ENCODE results near the gene NKAPD1. TPM values are rescaled to one million over a fixed set of nuclear protein-coding genes. Genes with fewer than 3 reads are reported as not detected.
"Not testable (repeated sequence)": the region's sequence is repeated elsewhere in the genome, so short reads cannot be mapped to it uniquely, and the experiment has no call there.

NKAPD1 gene
- total RNA-seq = 10 to 100 TPM in 2 of 4 donors, 1 to 10 TPM in 2; 9.3 to 13.8 (median 10.8) TPM
- polyA plus RNA-seq = 10 to 100 TPM in 1 of 3 donors, 1 to 10 TPM in 2; 8.5 to 21.6 (median 9.0) TPM
- long read RNA-seq, donor 1, partial matches to known transcripts = 1 of 7 reads
- long read RNA-seq, donor 1, other reads (novel, unspliced or antisense) = 3 of 7 reads
- long read RNA-seq, donor 2, partial matches to known transcripts = 1 of 10 reads
- long read RNA-seq, donor 2, other reads (novel, unspliced or antisense) = 4 of 10 reads

GRCh38 chr11:112073941-112074811 is at the start of gene NKAPD1, which contains the start of gene PIH1D2:
Gene NKAPD1, plus strand, starts transcription at chr11:112074299. Its CDS starts 1,276 bp downstream, at chr11:112075575.
Gene PIH1D2, minus strand, starts transcription at chr11:112074017. Its CDS starts 843 bp downstream, at chr11:112073174.
- no peaks in the 10 kb centered on the region for H3K9me3 ChIP-seq
- intact Hi-C loops (cut with DNase I) = loop anchor here in 1 of 2 donors (5.0 kb wide), 1 partner anchor 47 kb away; the partner anchor contains the start of gene DLAT

GRCh38 chr11:112024773-112025678 is 49.1 kb upstream of the NKAPD1 start, which contains the start of gene DLAT:
Gene DLAT, plus strand, starts transcription at chr11:112025408. Its CDS starts 65 bp downstream, at chr11:112025473.
- 0 to 1% (median 0%) methylated on average over 71 of the region's 71 CpGs for WGBS, 3 donors
- peak; percentile 92 to 95 (median 94) for ATAC-seq
- Histone ChIP-seq H3K9me3 (no peaks in the 10 kb centered on the region), H3K27ac (peak within 1 kb of the TSS; percentile 95), H3K4me3 (peak within 1 kb of the TSS; percentile 94), H3K4me1 (peaks cover 3% of the 10 kb centered on the region), H3K27me3 (ENCODE audit: insufficient read depth in 3 of 3, low read length in 2 of 3) (no peaks in the 10 kb centered on the region), H3K36me3 (ENCODE audit: insufficient read depth in 1 of 2, low read depth in 1 of 2) (peaks cover 0 to 35% of the 10 kb centered on the region in 2 donors)
- no peak for TF ChIP-seq CTCF (IDR thresholded peaks at IDR 0.05)
- intact Hi-C loops (cut with DNase I) = loop anchor here in 1 of 2 donors (5.0 kb wide), 1 partner anchor 47 kb away; the partner anchor contains the start of genes NKAPD1 and PIH1D2
- peak; percentile 87 to 93 for DNase-seq

More at GRCh38 chr11:112073941-112074811, at the start of gene NKAPD1, which contains the start of gene PIH1D2:
- no peak for TF ChIP-seq CTCF (IDR thresholded peaks at IDR 0.05)
- Histone ChIP-seq H3K36me3 (ENCODE audit: insufficient read depth in 1 of 2, low read depth in 1 of 2) (peaks cover 9 to 42% of the 10 kb centered on the region in 2 donors), H3K4me1 (peaks cover 14% of the 10 kb centered on the region), H3K27me3 (ENCODE audit: insufficient read depth in 3 of 3, low read length in 2 of 3) (no peaks in the 10 kb centered on the region), H3K27ac (peak within 1 kb of the TSS; percentile 94), H3K4me3 (peak within 1 kb of the TSS; percentile 92)
- peak; percentile 73 to 84 for DNase-seq
- WGBS, 3 donors = 0% methylated on average over 41 to 43 of the region's 43 CpGs
- ATAC-seq = peak; percentile 85 to 95 (median 88)

- DNase-seq (no peak), ATAC-seq (peak; percentile 13 to 33 (median 24))
- WGBS, 3 donors = 0% methylated on average over 8 of the region's 8 CpGs
- no peak for TF ChIP-seq CTCF (IDR thresholded peaks at IDR 0.05)
- H3K9me3 ChIP-seq = no peaks in the 10 kb centered on the region
- peak overlapping the region; percentile 94 for H3K4me3 ChIP-seq
- intact Hi-C loops (cut with DNase I) = loop anchor here in 1 of 2 donors (5.0 kb wide), 1 partner anchor 47 kb away; the partner anchor contains the start of genes NKAPD1 and PIH1D2
- no peaks in the 10 kb centered on the region for H3K27me3 ChIP-seq (ENCODE audit: insufficient read depth in 3 of 3, low read length in 2 of 3)
- peak overlapping the region; percentile 95 for H3K27ac ChIP-seq
- H3K36me3 ChIP-seq (ENCODE audit: insufficient read depth in 1 of 2, low read depth in 1 of 2) = peaks cover under 1 to 36% of the 10 kb centered on the region in 2 donors
- H3K4me1 ChIP-seq = peaks cover 6% of the 10 kb centered on the region
These were observed 48.4 kb upstream of the NKAPD1 start for GRCh38 chr11:112025707-112026106.

GRCh38 chr11:112026784-112027410 is 47.2 kb upstream of the NKAPD1 start:
- peaks cover 4 to 38% of the 10 kb centered on the region in 2 donors for H3K36me3 ChIP-seq (ENCODE audit: insufficient read depth in 1 of 2, low read depth in 1 of 2)
- not testable (repeated sequence) for H3K4me3 ChIP-seq; DNase-seq; H3K27ac ChIP-seq; H3K4me1 ChIP-seq; H3K9me3 ChIP-seq; ATAC-seq; H3K27me3 ChIP-seq (ENCODE audit: insufficient read depth in 3 of 3, low read length in 2 of 3)
- intact Hi-C loops (cut with DNase I) = loop anchor here in 1 of 2 donors (5.0 kb wide), 1 partner anchor 45 kb away; the partner anchor contains the start of genes NKAPD1 and PIH1D2
- 91 to 93% (median 91%) methylated on average over 17 to 39 of the region's 49 CpGs for WGBS, 3 donors
